OCI-LY3 (cell line): ENCODE results near the gene DNAL1.

Experiments used
- CTCF ChIP-seq: fragments of 200-600, 300-600 bp; sonication (generic); IDR thresholded peaks from 2 replicates; pipeline ENCODE4 v1.5.1; 2014; ENCODE audit warnings: antibody characterized with exemption, low read length, low read depth
- EZH2phosphoT487 ChIP-seq: fragments of 200-600 bp; shearing (Covaris generic); IDR thresholded peaks from 2 replicates; pipeline ENCODE4 v1.6.1; 2018; ENCODE audit warnings: antibody characterized with exemption, mixed run types, low read depth

- TF ChIP-seq CTCF (no peak), EZH2phosphoT487 (no peak)
Observed at GRCh38 chr14:73660511-73660910, 15.7 kb downstream of the DNAL1 start.
